K562 (cell line): ENCODE results near the gene IL10. TPM values are rescaled to one million over a fixed set of nuclear protein-coding genes. Genes with fewer than 3 reads are reported as not detected.

ENCODE experiments used
- ARNT ChIP-seq, 2 experiments: fragments of 450-650 bp; IDR thresholded peaks; 2 replicates each; pipeline ENCODE4 v1.6.1; 2016; ENCODE audit warnings: mild to moderate bottlenecking in 1 of 2
- BACH1 ChIP-seq: fragments of 200-800 bp; sonication (Bioruptor generic); IDR thresholded peaks from 2 replicates; pipeline ENCODE4 v1.6.1; 2016; ENCODE audit warnings: missing genetic modification characterization, missing compliant biosample characterization
- CHD1 ChIP-seq: fragments of 200-600 bp; sonication (generic); IDR thresholded peaks from one replicate; pipeline ENCODE4 v1.6.1; 2012; ENCODE audit warnings: mild to moderate bottlenecking, moderate library complexity, low read length, inconsistent platforms
- ESRRA ChIP-seq: fragments of 450-650 bp; IDR thresholded peaks from 2 replicates; pipeline ENCODE4 v1.6.1; 2014; ENCODE audit warnings: low read depth, mild to moderate bottlenecking, moderate library complexity, borderline replicate concordance
- FOXJ2 ChIP-seq: fragments of 200-800 bp; sonication (Bioruptor generic); IDR thresholded peaks from 2 replicates; pipeline ENCODE4 v1.6.1; 2016; ENCODE audit warnings: missing genetic modification characterization, missing compliant biosample characterization
- HDAC2 ChIP-seq: fragments of 450-650 bp; IDR thresholded peaks from 2 replicates; pipeline ENCODE4 v1.6.1; 2016; ENCODE audit warnings: mild to moderate bottlenecking
- HMGN3 ChIP-seq: IDR thresholded peaks from 2 replicates; pipeline ENCODE4 v1.6.1; 2011; ENCODE audit warnings: borderline replicate concordance, low read depth, mild to moderate bottlenecking, mixed read lengths, low read length; ENCODE audit not compliant: insufficient read length; ENCODE audit errors: extremely low read depth
- LEF1 ChIP-seq: fragments of 450-650 bp; IDR thresholded peaks from 2 replicates; pipeline ENCODE4 v1.6.1; 2016; ENCODE audit warnings: mild to moderate bottlenecking
- NCOA4 ChIP-seq: fragments of 450-650 bp; IDR thresholded peaks from 2 replicates; pipeline ENCODE4 v1.6.1; 2018; ENCODE audit warnings: mild to moderate bottlenecking; ENCODE audit not compliant: partially characterized antibody
- NRF1 ChIP-seq, 2 experiments: fragments of 450-650 bp; IDR thresholded peaks in 1 of 2; conservative IDR thresholded peaks in 1 of 2; 2 replicates each; pipeline ENCODE4 v1.6.1; 2014; ENCODE audit warnings: mild to moderate bottlenecking in 2 of 2
- POLR2H ChIP-seq: IDR thresholded peaks from 2 replicates; pipeline ENCODE4 v1.6.1; 2016; ENCODE audit warnings: missing genetic modification characterization, low read depth, mild to moderate bottlenecking, control low read depth, missing compliant biosample characterization, moderate library complexity
- POLR3G ChIP-seq: IDR thresholded peaks from 2 replicates; pipeline ENCODE4 v1.6.1; 2011; ENCODE audit not compliant: insufficient read length, insufficient replicate concordance; ENCODE audit errors: extremely low read depth
- SIN3B ChIP-seq: fragments of 450-650 bp; IDR thresholded peaks from 2 replicates; pipeline ENCODE4 v1.6.1; 2017; ENCODE audit warnings: low read depth, mild to moderate bottlenecking, moderate library complexity
- SLC30A9 ChIP-seq: fragments of 250-450 bp; sonication (Bioruptor Pico); IDR thresholded peaks from 2 replicates; pipeline ENCODE4 v1.8.0; 2022; ENCODE audit warnings: mild to moderate bottlenecking, moderate library complexity
- SPI1 ChIP-seq: IDR thresholded peaks from 2 replicates; pipeline ENCODE4 v1.6.1; 2011; ENCODE audit warnings: low read depth, low read length, control low read depth, borderline replicate concordance
- TCFL5 ChIP-seq: fragments of 250-450 bp; sonication (Bioruptor Pico); conservative IDR thresholded peaks from 2 replicates; pipeline ENCODE4 v1.6.1; 2021; ENCODE audit warnings: mild to moderate bottlenecking, moderate library complexity, matching md5 sums
- ZC3H4 ChIP-seq: sonication (generic); formaldehyde crosslinking; IDR thresholded peaks from 2 replicates; pipeline ENCODE4 v1.9.0; 2021; ENCODE audit warnings: missing genetic modification reagents, borderline replicate concordance
- ZNF121 ChIP-seq: sonication (generic); formaldehyde crosslinking; conservative IDR thresholded peaks from 2 replicates; pipeline ENCODE4 v1.8.0; 2022; ENCODE audit warnings: missing genetic modification reagents
- ZNF444 ChIP-seq: fragments of 250-450 bp; sonication (Bioruptor Pico); IDR thresholded peaks from 2 replicates; pipeline ENCODE4 v1.4.0; 2020; ENCODE audit warnings: mild to moderate bottlenecking, moderate library complexity
- polyA plus RNA-seq, 8 experiments: library from polyadenylated mRNA; depleted of rRNA in 4 of 8; stranded (reverse) in 5 of 8; unstranded in 3 of 8; fragments of >200 nt; fragmentation: Nextera tagmentation in 2 of 8; fragmentation: Illumina TruSeq in 1 of 8; extraction: Ambion mirVana in 2 of 8; extraction: Trizol in 1 of 8; gene quantifications; 2 replicates each; pipeline versions ENCODE4 v1.2.1 to v1.2.3, GENCODE V29; 2011 to 2014; ENCODE audit warnings: inconsistent platforms in 1 of 8, missing spikeins in 1 of 8
- total RNA-seq, 7 experiments: library from RNA; depleted of rRNA in 6 of 7; stranded (reverse); fragments of >200 nt in 6 of 7; fragmentation: Illumina TruSeq in 2 of 7; extraction: Trizol in 2 of 7; gene quantifications; 2 replicates each; pipeline versions ENCODE4 v1.2.1 to v1.2.3, GENCODE V29; 2011 to 2021; ENCODE audit warnings: low replicate concordance in 1 of 7
- TF ChIP-seq, protein P1 (sequence below): fragments of 450-650 bp; IDR thresholded peaks from 2 replicates; pipeline ENCODE4 v1.6.1; 2014; ENCODE audit warnings: low read depth, mild to moderate bottlenecking, moderate library complexity, borderline replicate concordance
- TF ChIP-seq, protein P2 (sequence below): fragments of 250-450 bp; sonication (Bioruptor Pico); IDR thresholded peaks from 2 replicates; pipeline ENCODE4 v1.5.0; 2021
- TF ChIP-seq, protein P3 (sequence below): fragments of 450-650 bp; IDR thresholded peaks from 2 replicates; pipeline ENCODE4 v1.6.1; 2017; ENCODE audit warnings: mild to moderate bottlenecking, moderate library complexity

Gene IL10
- total and polyA plus RNA-seq, 9 of the 15 experiments (the other 6 are each of a cell fraction or from before 2014, with no cell fraction given), result 0.29 TPM; not detected in 8

DNA sequence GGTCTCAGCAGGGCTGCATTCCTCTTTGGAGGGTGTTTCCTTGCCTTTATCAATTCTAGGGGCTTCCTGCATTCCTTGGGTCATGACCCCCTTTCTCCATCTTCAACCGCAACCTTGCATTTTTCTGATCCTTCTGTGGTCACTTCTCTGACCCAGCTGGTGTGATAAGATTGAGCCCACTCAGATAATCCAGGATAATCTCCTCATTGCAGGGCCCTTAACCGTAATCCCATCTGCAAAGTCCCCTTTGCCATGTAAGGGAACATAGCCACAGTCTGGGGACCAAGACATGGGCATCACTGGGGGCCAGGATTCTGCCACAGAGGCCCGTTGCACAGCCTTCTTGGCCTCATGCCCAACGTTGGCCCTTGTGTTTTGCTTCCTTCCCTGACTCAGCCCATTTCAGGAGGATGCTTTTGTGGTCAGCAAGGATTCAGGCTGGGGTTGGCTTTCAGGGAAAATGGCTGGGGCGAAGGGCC is 36.7 kb downstream of the IL10 start (continued):
- TF ChIP-seq SIN3B (no peak), NCOA4 (no peak), HMGN3 (no peak), ZC3H4 (CRISPR knock-in tag) (no peak), ZNF121 (CRISPR knock-in tag) (peak; percentile 4; the same call in 1 of the 2 replicates), ARNT (IDR thresholded peaks at IDR 0.05) (peak; percentile 78 to 85; a peak in 1 of 4 replicates), CHD1 (no peak), HDAC2 (peak; percentile 99), BACH1 (peak; percentile 71), ZNF444 (CRISPR knock-in tag) (no peak), SLC30A9 (CRISPR knock-in tag) (no peak), TCFL5 (0 out of 2 replicates have a peak, but pooled peaks have one; percentile 35), NRF1 (conservative IDR thresholded peaks at IDR 0.05 in 1 of 2, IDR thresholded peaks at IDR 0.05 in 1 of 2) (no peak), POLR2H (tag) (no peak), POLR3G (no peak), ESRRA (peak; percentile 98; the same call in 1 of the 2 replicates), LEF1 (peak; percentile 69; the same call in 1 of the 2 replicates), FOXJ2 (tag) (no peak), SPI1 (no peak)
- TF ChIP-seq, protein P1, sequence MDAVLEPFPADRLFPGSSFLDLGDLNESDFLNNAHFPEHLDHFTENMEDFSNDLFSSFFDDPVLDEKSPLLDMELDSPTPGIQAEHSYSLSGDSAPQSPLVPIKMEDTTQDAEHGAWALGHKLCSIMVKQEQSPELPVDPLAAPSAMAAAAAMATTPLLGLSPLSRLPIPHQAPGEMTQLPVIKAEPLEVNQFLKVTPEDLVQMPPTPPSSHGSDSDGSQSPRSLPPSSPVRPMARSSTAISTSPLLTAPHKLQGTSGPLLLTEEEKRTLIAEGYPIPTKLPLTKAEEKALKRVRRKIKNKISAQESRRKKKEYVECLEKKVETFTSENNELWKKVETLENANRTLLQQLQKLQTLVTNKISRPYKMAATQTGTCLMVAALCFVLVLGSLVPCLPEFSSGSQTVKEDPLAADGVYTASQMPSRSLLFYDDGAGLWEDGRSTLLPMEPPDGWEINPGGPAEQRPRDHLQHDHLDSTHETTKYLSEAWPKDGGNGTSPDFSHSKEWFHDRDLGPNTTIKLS, result no peak
- TF ChIP-seq, protein P2, sequence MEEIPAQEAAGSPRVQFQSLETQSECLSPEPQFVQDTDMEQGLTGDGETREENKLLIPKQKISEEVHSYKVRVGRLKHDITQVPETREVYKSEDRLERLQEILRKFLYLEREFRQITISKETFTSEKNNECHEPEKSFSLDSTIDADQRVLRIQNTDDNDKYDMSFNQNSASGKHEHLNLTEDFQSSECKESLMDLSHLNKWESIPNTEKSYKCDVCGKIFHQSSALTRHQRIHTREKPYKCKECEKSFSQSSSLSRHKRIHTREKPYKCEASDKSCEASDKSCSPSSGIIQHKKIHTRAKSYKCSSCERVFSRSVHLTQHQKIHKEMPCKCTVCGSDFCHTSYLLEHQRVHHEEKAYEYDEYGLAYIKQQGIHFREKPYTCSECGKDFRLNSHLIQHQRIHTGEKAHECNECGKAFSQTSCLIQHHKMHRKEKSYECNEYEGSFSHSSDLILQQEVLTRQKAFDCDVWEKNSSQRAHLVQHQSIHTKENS, result no peak
- TF ChIP-seq, protein P3, sequence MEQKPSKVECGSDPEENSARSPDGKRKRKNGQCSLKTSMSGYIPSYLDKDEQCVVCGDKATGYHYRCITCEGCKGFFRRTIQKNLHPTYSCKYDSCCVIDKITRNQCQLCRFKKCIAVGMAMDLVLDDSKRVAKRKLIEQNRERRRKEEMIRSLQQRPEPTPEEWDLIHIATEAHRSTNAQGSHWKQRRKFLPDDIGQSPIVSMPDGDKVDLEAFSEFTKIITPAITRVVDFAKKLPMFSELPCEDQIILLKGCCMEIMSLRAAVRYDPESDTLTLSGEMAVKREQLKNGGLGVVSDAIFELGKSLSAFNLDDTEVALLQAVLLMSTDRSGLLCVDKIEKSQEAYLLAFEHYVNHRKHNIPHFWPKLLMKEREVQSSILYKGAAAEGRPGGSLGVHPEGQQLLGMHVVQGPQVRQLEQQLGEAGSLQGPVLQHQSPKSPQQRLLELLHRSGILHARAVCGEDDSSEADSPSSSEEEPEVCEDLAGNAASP, result no peak
